ENCODE results near the gene HS1BP3. TPM values are rescaled to one million over a fixed set of nuclear protein-coding genes. Genes with fewer than 3 reads are reported as not detected.

The HS1BP3 gene
- total and polyA plus RNA-seq, 2 of the 13 experiments (the other 11 are each of a cell fraction or from before 2014, with no cell fraction given), result 15.2 to 22.0 TPM

DNA sequence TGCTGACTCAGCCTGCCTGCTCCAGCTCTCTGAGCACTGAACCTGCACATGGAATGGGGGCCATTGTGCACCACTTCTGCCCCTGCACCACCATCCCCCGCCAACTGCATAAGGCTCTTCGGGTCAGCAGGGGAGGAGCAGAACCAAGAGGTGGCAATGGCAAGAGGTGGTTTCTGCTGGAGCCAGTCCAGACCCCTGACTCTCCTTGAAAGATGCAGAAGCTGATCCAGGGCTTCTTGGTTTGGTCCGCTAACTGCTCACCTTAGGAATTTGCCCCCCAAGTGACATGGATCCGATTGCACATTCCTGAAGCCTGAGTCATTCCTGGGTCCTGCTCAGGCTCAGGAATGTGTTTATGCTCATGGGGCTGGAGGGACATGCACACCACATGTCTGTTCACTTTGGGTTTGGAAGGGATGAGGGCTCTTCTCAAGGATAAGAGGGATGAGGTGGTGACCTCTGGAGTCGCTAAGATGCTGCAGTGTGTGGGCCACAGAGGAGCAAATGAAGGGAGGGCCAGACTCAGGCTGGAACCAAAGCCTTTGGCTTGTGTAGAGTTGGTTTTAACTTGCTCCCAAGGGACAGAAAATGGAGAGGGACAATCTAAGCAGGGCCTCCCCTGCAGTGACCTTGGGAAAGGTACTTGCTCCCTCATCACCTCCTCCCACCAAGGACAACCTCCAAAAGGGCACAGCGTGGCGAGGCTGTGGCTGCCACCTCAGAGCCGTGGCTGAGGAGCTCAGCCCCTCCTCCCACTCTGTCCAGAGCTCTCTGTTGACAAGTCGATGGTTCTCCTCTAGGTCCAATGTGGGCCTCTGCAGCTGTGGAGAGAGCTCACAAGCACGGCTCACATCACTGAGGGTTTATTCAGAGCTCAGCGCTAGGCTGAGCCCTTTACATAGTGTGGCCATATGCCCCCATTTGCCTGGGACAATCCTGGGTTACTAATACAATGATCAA lies 66.2 kb downstream of the HS1BP3 start (continued):
- TF ChIP-seq ZNF780A (CRISPR knock-in tag; IDR thresholded peaks at IDR 0.05), result no peak
- 0 out of 2 replicates have a peak, but pooled peaks have one; percentile 53 for TF ChIP-seq ZNF615 (CRISPR knock-in tag; IDR thresholded peaks at IDR 0.05; ENCODE audit: borderline replicate concordance)
- no peak; the same call in 1 of the 2 replicates for TF ChIP-seq SMARCC2 (IDR thresholded peaks at IDR 0.05)
- TF ChIP-seq AGO2 (optimal IDR thresholded peaks at IDR 0.05; ENCODE audit: low read depth, low read length), result no peak
- peak; percentile 32 for TF ChIP-seq ZNF543 (CRISPR knock-in tag; IDR thresholded peaks at IDR 0.05)
- TF ChIP-seq SOX6 (IDR thresholded peaks at IDR 0.05), result no peak
- peak; percentile 83 for TF ChIP-seq SOX6 (CRISPR knock-in tag; IDR thresholded peaks at IDR 0.05)
- no peak for TF ChIP-seq NCOA5 (CRISPR knock-in tag; IDR thresholded peaks at IDR 0.05)
- no peak for TF ChIP-seq SMARCE1 (IDR thresholded peaks at IDR 0.05; ENCODE audit: borderline replicate concordance)
- no peak for TF ChIP-seq NR2F2 (IDR thresholded peaks at IDR 0.05; ENCODE audit: borderline replicate concordance, low read depth)
- TF ChIP-seq SIX1 (CRISPR knock-in tag; IDR thresholded peaks at IDR 0.05; ENCODE audit: borderline replicate concordance), result peak; percentile 97
- TF ChIP-seq ISL2 (CRISPR knock-in tag; IDR thresholded peaks at IDR 0.05), result peak; percentile 51; the same call in 1 of the 2 replicates
- TF ChIP-seq ZNF567 (CRISPR knock-in tag; IDR thresholded peaks at IDR 0.05; ENCODE audit: borderline replicate concordance), result no peak
- no peak for TF ChIP-seq SUZ12 (IDR thresholded peaks at IDR 0.05; ENCODE audit: low read depth, low read length)
- TF ChIP-seq ZEB1 (IDR thresholded peaks at IDR 0.05; ENCODE audit: insufficient replicate concordance, low read depth), result no peak
- peak; percentile 69; the same call in 1 of the 2 replicates for TF ChIP-seq ZNF331 (CRISPR knock-in tag; IDR thresholded peaks at IDR 0.05)
- TF ChIP-seq MTF2 (CRISPR knock-in tag; IDR thresholded peaks at IDR 0.05; ENCODE audit: borderline replicate concordance), result peak; percentile 94; the same call in 1 of the 2 replicates
- TF ChIP-seq, protein P1, sequence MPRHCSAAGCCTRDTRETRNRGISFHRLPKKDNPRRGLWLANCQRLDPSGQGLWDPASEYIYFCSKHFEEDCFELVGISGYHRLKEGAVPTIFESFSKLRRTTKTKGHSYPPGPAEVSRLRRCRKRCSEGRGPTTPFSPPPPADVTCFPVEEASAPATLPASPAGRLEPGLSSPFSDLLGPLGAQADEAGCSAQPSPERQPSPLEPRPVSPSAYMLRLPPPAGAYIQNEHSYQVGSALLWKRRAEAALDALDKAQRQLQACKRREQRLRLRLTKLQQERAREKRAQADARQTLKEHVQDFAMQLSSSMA (CRISPR knock-in tag; IDR thresholded peaks at IDR 0.05), result no peak; the same call in 1 of the 2 replicates
- TF ChIP-seq HNF4G (IDR thresholded peaks at IDR 0.05; ENCODE audit: borderline replicate concordance, low read depth, low read length), result peak; percentile 61; the same call in 1 of the 2 replicates
- TF ChIP-seq HNF4G (CRISPR knock-in tag; IDR thresholded peaks at IDR 0.05; ENCODE audit: borderline replicate concordance, low read depth), result 0 out of 2 replicates have a peak, but pooled peaks have one; percentile 22
- TF ChIP-seq, protein P2, sequence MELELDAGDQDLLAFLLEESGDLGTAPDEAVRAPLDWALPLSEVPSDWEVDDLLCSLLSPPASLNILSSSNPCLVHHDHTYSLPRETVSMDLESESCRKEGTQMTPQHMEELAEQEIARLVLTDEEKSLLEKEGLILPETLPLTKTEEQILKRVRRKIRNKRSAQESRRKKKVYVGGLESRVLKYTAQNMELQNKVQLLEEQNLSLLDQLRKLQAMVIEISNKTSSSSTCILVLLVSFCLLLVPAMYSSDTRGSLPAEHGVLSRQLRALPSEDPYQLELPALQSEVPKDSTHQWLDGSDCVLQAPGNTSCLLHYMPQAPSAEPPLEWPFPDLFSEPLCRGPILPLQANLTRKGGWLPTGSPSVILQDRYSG (CRISPR knock-in tag; IDR thresholded peaks at IDR 0.05), result no peak
- no peak; the same call in 1 of the 2 replicates for TF ChIP-seq ZMAT3 (CRISPR knock-in tag; conservative IDR thresholded peaks at IDR 0.05)
- TF ChIP-seq KMT2B (CRISPR knock-in tag; IDR thresholded peaks at IDR 0.05), result peak; percentile 14; the same call in 1 of the 2 replicates
- TF ChIP-seq ZKSCAN1 (IDR thresholded peaks at IDR 0.05; ENCODE audit: low read length), result no peak; the same call in 1 of the 2 replicates
- TF ChIP-seq ZZZ3 (CRISPR knock-in tag; IDR thresholded peaks at IDR 0.05; ENCODE audit: borderline replicate concordance), result no peak; the same call in 1 of the 2 replicates

All from HepG2 (cell line).